PFSK-1 (cell line): ENCODE data around the gene SLC48A1.

ENCODE experiments used
- FOXP2 ChIP-seq: optimal IDR thresholded peaks from 2 replicates; pipeline ENCODE3; 2011; ENCODE audit warnings: borderline replicate concordance, control low read depth, inconsistent platforms; ENCODE audit not compliant: insufficient read depth; ENCODE audit errors: extremely low read length, extremely low read depth
- POLR2AphosphoS5 ChIP-seq: IDR thresholded peaks from 2 replicates; pipeline ENCODE4 v1.6.1; 2012; ENCODE audit warnings: low read depth, mild to moderate bottlenecking, control low read depth, low read length, moderate library complexity
- REST ChIP-seq, 2 experiments: IDR thresholded peaks; 2 replicates each; pipeline versions ENCODE4 v1.6.1 to v1.8.0; 2011 to 2012; ENCODE audit warnings: low read depth in 2 of 2, low read length in 2 of 2, control low read depth in 1 of 2, inconsistent platforms in 1 of 2, mild to moderate bottlenecking in 1 of 2, moderate library complexity in 1 of 2; ENCODE audit not compliant: insufficient read depth in 1 of 2
- SIN3A ChIP-seq: IDR thresholded peaks from 2 replicates; pipeline ENCODE4 v1.6.1; 2012; ENCODE audit warnings: mild to moderate bottlenecking, low read length, moderate library complexity, borderline replicate concordance; ENCODE audit not compliant: insufficient read depth
- TAF1 ChIP-seq: IDR thresholded peaks from 2 replicates; pipeline ENCODE4 v1.6.1; 2012; ENCODE audit warnings: low read length, control low read depth, borderline replicate concordance; ENCODE audit not compliant: insufficient read depth

Gene SLC48A1

DNA sequence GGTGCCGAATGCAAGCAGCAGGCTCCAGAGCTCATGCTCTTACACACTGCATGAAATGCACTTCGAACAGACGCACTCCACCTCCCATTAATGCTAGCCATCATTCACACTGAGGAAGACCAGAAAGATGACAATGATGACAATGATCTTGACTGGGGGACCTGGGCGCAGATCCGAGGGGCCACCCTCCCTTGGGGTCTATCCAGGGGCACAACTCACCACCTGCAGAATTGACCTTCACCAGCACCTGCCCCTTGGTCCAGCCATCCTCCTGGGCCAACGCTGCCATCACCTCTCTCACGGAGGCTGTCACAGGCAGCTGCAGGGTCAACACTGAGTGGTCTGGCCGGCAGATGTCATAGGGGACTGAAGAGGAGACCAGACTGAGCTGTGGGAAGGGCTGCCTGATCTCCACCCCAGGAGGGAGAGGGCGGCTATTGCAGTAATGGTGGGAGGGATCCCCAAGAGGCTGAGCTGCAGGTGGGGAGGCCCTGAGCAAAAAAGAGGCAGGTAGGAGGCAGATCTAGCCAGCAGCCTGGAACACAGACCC, 29.7 kb upstream of the SLC48A1 start:
- TF ChIP-seq TAF1 (no peak), SIN3A (no peak), POLR2AphosphoS5 (no peak), FOXP2 (no peak), REST (IDR thresholded peaks at IDR 0.05; ENCODE audit: insufficient read depth in 1 of 2, low read depth in 2 of 2, low read length in 2 of 2) (no peak)

DNA sequence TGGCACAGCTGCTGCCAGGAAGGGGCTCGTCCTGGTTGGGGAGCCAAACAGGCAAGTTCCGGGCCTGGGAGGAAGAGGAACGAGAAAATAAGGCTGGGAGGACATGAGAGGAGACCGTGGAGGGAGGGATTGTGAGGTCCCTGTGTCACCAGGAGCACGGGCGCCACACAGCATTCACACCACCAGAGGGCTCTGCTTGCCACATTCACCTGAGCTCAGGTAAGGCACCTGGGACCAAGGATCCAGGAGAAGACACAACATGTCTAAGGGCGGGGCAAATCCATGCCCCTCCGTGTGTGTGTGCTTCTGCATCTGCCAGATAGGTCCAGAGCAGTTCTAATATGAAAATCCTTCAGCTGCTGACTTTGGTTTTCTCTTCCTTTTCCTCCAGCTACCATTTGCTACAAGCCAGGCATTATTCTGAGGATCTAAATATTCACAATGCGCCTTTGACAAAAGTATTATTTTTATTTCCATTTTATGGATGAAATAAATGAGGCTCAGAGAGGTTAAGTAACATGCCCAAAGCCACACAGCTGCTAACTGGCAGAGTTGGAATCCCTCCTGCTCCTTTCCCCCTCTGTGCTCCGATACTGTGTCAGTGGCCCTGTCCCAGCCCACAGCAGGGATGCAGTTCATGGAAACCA, 28.9 kb upstream of the SLC48A1 start:
- no peak for TF ChIP-seq POLR2AphosphoS5
- no peak for TF ChIP-seq REST (IDR thresholded peaks at IDR 0.05; ENCODE audit: insufficient read depth in 1 of 2, low read depth in 2 of 2, low read length in 2 of 2)

- no peak for TF ChIP-seq POLR2AphosphoS5
Observed at GRCh38 chr12:47744778-47745436, 28.1 kb upstream of the SLC48A1 start.

GRCh38 chr12:47745485-47746041, 27.5 kb upstream of the SLC48A1 start:
- TF ChIP-seq TAF1 (no peak), FOXP2 (no peak), SIN3A (no peak), POLR2AphosphoS5 (no peak), REST (IDR thresholded peaks at IDR 0.05; ENCODE audit: insufficient read depth in 1 of 2, low read depth in 2 of 2, low read length in 2 of 2) (no peak)

- TF ChIP-seq FOXP2 = no peak
- TF ChIP-seq REST (IDR thresholded peaks at IDR 0.05; ENCODE audit: insufficient read depth in 1 of 2, low read depth in 2 of 2, low read length in 2 of 2) = no peak
- TF ChIP-seq SIN3A = no peak
- no peak for TF ChIP-seq POLR2AphosphoS5
- no peak for TF ChIP-seq TAF1
Observed at GRCh38 chr12:47746073-47746472, 27.0 kb upstream of the SLC48A1 start.
